Stromal cell of bone marrow (primary cell): Measurements from ENCODE around the gene MOB3A.
A peak's percentile ranks its signal among the peaks of the same experiment; 100 is the strongest.

ENCODE experiments used
- DNase-seq: peaks from one replicate; pipeline ENCODE4 v3.0.0-alpha.2; 2012; ENCODE audit warnings: low read depth

The MOB3A gene

DNA sequence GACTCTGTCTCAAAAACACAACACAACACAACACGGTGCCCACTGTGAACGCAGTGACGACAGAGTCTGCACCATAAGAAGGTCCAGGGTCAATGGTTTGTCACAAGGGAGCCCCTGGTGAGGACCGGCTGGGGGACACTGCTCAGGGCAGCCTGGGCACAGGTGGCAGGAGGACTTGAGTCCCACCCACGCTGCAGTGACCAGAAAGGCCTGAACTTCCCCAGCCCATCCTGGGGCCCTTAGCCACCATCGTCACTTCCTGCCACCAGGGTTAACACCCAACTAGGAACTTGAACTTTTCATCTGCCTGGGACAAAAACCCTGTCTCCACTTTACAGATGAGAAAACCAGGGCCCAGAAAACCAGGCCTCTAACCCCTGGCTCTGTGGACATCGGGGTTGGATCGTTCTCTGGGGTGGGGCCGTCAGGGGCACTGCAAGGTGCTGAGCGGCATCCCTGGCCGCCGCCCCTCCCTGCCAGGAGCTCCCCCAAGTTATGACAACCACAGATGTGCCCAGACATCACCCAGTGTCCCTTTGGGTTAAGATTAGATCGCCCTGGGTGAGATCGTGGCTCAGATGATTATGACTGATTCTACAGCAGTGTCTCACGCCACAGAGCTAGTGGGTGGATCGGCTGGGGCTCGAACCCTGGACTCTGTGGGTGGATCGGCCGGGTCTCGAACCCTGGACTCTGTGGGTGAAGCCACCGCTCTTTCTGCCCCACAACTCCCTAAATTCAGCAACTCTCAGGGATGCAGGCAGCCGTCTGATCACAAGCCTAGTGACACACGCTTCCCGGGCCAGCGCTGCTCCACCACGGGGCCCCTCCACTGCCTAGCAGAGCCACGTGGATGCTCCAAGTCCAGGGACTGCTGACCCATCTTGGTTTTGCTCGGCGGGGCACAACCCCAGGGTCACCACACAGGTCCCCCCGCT, 14.0 kb downstream of the MOB3A start:
- DNase-seq = no peak

DNA sequence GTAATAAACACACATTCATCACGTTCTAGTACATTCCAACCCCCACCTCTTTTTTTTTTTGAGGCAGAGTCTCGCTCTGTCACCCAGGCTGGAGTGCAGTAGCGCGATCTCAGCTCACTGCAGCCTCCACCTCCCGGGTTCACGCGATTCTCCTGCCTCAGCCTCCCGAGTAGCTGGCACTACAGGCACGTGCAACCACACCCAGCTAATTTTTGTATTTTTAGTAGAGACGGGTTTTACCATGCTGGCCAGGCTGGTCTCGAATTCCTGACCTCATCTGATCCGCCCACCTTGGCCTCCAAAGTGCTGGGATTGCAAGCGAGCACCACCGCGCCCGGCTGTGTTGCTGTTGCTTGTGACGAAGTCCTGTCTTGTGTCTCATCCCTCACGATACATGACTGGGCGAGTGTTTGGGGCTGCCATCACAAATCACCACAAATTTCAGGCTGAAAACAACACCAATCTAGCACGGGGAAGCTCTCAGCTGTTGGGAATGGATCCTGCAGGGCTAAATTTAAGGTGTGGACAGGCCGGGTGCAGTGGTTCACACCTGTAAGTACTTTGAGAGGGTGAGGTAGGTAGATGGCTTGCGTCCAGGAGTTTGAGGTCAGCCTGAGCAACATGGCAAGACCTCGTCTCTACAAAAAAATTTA, 15.7 kb downstream of the MOB3A start:
- no peak for DNase-seq

DNA sequence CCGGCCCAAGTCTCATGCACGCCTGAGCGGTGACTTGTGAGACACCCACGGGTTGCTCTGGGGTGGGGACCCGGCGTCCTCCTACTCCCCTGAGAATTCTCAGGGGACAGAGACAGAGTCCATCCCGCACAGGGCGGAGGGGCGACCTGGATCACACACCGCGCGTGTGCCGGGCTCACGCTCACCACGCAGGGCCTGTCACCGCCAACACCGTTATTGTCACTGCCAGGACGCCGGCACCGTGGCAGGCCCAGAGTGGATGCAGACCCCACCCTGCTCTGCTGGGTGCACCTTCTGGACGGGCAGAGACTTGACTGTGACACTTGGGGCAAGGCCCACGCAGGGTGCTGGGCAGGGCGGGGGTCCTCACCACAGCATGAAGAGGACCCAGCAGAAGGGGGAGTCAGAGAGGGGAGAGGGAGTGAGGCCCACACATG, 16.2 kb downstream of the MOB3A start:
- DNase-seq = no peak

DNA sequence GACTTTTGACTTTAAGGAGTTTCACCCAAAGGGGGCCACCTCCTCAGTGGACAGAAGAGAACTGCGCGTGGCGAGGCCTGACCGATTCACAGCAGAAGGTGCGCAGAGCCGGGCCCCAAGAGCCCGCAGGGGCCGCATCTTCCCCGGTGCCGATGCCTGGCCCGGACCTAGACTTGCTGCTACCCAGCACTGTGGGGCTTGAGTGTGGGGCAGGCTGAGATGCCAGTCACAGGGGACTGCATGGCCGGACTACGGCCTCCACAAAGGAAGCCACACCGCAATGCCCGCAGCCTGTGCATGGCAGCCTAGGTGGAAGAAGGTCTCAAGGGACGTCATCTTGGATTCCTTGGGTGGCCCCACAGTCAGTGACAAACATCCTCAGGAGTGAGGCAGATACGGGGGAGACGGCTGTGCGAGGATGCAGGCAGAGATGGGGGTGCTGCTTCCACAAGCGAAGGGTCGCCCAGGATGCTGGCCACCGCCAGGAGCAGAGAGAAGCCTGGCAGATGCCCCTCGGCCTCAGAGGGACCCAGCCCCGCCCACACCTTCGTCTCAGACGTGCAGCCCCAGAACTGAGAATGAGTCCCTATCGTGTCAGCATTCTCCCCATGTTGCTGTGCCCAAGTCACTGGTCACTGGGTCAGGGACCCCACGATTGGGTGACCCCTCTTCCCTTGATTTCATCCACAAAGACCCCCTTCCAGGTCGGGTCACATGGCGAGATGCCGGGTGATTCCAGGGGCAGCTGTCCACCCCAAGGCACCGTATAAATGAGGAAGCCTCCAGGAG, 16.9 kb downstream of the MOB3A start:
- no peak for DNase-seq

DNA sequence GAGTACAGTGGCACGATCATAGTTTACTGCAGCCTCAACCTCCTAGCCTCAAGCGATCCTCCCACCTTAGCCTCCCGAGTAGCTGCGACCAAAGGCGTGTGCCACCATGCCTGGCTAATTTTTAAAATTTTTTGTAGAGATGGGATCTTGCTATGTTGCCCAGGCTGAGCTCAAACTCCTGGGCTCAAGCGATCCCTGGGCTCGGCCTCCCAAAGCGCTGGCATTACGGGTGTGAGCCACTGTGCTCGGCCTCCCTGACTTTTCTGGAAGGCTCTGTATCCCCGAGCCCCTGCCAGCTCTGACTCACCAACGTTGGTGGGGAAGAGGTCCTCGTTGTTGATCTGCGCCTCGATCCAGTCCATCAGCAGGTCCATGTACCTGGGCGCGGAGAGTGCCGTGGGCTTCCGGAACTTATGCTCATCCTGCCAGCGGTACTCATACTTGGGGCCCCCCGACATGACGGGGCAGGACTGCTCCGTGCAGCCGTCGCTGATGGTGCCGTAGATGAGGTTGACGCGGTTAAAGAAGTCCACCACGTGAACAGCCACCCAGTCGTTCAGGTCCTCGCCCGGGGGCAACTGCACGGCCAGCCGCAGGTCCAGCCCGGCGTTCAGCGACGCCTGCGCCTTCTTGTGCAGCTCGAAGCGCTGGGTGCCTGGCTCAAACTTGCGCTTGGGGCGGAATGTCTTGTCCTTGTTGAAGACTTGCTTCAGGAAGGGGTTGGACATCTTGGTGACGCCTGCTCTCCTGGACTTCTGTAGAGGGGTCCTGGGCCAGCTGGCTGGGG, 18.1 kb downstream of the MOB3A start:
- no peak for DNase-seq

DNA sequence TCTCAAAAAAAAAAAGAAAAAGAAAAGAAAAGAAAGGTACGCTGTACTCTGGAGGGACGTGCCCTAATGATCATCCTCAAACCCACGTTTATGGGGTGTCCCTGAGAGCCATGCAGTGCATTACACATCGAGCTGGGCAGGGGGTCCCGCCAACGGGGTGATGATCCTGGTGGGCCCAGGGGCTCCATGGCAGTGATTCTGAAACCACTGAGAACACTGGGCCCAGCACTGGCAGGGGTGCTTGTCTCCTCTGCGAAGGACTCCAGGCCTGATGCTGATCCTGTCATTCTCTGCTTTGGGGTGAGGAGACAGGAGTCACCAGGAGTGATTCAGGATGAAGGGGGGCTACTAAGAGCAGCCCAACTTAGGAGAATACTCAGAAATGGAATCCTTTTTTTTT, 18.7 kb downstream of the MOB3A start:
- no peak for DNase-seq

DNA sequence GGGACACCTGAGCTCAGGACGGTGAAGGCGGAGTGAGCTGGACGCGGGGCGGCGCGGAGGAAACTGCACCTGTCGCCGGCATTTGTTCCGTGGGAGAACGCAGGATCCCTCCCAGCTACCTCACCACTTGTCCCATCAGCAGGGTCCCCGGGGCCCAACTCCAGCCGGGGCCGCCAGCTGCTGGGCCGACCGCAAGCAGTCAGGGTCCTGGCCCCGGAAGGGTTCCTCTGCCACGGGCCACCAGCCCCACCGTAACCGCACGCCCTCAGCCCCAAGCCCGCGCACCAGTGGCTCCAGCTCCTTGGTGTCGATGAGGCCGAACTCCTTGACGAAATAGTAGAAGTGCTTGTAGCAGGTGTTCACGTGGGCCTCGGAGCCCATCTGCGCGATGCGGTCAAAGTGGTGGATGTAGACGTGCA, 19.6 kb downstream of the MOB3A start:
- no peak for DNase-seq

DNA sequence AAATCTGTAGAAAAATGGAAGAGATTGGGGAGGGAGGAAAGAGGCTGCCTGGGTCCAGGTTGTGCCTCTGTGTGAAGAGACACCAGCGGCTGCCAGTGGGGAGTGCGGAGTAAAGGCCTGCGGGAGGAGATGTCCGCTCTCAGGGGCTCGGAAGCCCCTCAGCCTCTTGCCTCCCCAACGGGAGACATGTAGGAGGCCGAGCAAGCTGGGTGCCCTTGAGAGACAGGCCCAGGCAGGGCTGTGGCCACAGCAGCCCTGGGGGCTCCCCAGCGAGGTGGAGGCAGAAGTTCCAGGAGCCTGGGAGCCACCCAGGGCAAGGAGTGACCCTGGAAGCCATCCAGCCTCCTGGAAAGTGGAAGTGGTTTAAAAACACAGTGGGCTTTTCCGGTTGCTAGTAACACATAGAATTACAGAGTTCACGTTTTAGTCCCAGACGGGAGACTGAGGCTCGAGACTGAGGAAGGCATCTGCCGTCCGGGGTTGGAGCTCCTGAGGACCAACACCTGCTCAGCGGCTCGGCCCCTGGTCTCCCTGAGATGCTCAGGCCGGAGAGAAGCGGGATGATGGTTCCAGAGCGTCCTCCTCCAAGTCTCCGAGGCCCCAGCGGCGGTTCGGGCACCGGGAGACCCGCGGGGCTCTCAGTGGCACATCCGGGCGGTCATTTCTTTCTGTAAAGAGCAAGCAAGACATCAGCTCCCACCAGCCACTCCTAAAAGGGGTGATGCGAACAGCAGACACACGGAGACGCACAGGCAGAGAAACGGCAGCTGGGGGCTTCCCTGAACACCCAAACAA, 23.2 kb downstream of the MOB3A start:
- DNase-seq = no peak

DNA sequence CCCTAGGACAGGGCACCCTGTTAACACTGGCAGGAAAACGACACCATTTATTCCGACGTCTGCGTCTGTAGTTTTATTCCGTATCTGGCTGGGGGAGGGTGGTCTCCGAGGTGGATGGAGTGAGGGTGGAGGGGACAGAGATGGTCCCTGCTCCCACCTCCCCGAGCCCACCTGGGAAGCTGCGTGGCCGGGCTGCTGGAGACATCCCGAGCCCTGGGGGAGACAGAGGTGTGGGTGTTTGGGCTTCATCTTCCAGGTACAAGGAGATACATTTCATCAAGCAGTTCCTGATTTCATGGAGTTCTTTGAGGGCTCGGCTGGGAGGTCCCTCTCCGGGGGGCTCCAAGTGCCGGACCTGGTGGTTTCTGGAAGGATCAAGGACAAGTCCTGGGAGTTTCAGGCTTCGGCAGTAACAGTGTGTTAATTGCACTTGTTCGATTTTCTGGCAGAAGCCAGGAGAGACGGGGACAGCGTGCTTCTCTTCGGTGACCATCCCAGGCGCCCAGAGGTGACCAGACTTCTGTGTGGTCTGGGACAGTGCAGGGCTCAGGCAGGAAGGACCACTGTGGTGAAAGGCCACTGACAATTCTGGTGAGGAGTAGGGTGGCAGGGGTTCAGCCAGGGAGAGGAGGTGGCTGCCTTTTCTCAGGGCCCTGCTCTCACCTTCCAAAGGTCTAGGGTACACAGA, 25.0 kb downstream of the MOB3A start:
- no peak for DNase-seq

DNA sequence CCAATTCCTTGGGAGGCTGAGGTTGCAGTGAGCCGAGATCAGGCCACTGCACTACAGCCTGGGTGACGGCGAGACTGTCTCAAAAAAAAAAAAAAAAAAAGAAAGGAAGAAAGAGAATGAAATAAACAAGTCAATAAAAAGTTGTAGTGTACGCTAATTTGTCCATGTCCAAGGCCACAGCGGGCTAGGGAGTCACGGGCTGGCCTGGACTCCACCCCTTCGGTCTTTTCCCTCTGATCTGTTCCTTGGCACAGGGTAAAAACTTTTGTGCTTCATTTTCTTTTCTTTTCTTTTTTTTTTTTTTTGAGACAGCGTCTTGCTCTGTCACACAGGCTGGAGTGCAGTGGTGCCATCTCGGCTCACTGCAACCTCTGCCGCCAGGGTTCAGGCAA, 25.7 kb downstream of the MOB3A start:
- DNase-seq = no peak

DNA sequence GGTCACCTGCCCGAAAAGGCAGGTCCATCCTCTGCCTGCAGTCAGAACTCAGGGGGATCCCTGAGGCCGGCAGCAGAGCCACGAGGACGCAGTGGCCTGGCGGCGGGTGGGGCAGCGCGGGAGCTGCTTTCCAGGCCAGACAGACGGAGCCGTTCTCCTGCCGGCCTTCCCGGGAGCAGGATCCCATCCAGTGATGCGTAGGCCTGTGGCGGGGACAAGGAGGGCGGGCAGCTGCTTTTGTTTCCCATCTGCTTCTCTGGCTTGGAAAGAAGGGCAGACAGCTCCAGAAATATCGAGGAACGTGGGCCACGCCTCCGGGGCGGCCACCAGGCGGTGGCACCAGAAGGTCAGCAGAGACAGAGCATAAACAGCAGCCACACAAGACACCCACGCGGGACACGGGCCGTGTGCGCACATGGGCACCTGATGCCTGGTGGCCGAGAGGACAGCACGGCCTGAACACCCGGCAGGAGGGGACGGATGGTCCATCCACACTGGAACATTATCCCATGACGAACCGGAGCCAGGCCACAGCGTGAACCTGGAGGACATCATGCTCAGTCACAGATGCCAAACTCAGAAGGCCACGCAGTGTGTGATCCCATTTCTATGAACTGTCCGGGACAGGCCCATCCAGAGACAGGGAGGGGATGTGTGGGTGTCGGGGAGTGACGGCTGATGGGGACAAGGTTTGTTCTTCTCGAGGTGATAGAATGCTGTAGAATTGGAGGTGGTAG, 31.2 kb downstream of the MOB3A start:
- no peak for DNase-seq

DNA sequence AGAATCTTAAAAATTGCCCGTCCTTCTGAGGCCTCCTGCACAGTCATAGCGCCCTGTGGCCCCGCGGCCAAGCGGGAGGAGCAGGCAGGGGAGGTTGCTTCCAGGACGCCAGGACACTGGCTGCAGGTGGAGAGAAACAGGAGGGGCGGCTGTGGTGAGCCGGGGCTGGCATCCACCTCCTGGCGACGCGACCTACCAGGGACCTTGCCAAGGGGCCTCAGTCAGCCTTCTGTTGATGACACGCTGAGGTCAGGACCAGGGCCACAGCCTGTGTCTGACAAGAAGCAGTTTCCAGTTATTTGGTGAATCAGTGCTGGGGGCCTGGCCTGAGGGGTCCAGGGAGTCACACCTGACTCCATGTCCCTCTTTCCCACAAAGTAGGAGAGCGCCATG, 31.7 kb downstream of the MOB3A start:
- no peak for DNase-seq

DNA sequence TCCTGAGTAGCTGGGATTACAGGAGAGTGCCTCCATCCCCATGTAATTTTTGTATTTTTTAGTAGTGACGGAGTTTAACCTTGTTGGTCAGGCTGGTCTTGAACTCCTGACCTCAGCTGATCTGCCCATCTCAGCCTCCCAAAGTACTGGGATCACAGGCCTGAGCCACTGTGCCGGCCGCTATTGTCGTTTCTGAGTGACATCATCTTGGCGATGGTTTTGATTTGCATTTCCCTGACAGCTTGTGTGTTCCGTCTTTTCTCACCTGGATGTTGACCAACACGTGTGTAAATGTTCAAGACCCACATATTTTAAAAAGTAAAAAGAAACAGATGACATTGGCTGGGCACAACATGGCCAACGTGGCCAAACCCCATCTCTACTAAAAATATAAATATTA, 32.3 kb downstream of the MOB3A start:
- no peak for DNase-seq

DNA sequence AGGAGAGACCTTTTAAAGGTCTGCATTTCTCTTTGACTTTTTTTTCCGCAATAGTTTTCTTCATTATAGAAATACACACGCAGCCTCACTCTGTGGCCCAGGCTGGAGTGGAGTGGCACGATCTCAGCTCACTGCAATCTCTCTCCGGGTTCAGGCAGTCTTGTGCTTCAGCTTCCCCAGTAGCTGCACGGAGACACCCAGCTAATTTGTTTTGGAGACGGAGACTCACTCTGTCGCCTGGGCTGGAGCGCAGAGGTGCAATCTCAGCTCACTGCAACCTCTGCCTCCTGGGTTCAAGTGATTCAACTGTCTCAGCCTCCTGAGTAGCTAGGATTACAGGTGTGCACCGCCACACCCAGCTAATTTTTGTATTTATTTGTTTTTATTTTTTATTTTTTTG, 33.4 kb downstream of the MOB3A start:
- DNase-seq = no peak

DNA sequence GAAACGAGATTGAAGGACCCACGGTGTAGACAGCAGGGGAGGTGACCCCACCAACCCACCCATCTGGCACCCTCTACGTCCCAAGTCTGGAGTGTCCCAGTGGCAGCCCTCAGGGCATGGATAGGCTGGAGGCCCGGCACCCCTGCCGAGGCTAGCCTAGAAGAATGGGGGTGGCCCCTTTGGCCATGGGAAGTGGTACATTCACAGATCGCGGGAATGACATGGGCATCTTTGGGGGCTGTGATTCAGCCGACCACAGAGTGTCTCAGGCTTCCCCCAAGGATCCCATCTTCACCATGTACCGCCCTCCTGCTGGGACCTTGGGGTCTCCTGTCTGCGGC, 33.8 kb downstream of the MOB3A start:
- no peak for DNase-seq

DNA sequence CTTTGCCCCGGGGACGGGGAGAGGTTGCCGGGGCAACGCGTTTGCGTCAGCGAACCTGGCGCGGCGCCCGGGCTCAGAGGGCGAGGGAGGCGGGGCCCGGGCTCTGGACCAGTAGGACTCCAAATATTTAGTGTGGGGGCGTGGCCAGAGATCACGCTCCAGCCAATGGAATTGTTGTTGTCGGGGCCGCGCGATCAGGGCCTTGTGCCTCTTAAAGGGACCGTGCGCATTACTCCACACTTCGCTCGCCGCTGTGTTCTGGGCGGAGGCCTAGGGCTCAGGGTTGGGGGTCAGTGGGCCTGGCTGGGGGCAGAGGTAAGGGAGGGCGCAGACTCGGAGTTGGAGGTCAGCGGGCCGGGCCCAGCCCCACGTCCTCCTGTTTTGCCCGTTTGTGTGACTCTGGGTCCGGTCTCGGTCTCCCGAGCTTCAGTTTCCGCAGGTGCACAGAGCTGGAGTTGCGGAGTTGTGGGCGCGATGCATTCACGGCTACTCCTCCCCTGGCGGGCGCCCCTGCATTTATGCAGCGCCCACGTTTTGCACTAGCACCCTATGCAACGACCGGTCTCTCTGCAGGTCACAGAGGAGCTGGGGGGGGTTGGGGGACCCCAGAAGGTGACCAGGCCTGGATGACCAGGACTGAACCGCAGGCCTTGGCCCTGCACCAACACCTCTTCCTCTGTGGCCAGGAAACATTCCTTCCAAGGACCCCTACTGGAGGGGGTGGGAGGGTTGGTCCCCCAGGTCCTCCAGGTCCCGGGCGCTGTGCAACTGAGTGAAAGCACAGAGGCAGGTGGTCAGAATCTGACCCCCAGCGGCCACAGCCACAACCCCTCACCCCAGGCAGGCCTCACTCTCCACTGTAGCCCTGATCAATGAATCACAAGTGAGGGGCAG, 34.4 kb downstream of the MOB3A start:
- DNase-seq = peak; percentile 96

DNA sequence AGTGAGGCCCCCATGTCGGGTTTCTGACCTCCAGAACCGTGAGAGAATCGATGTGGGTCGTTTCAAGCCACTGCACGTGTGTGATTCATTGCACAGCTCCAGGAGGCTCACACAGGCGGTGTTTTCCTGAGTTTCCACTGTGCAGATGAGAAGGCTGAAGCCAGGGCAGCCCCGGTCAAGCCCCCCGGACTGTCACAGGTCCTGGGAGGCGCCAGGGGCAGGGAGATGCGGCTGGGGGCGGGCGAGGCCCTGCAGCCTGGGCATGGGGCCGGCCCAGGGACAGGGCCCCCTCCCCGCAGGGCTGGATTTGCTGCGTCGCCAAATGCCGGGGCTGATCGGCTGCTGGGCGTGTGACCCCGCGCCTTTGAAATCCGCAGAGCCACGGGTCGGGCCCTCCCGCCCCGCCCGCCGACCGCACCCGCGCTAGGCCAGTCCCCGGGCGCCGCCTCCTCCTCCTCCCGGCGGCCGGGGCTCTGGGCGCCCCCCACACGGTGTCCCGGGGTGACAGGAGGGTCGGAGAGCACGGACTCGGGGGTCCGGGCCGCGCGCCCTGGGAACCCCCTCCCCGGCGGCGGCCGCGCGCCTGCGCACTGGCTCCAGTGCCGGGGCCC, 35.1 kb downstream of the MOB3A start:
- DNase-seq = peak; percentile 61

DNA sequence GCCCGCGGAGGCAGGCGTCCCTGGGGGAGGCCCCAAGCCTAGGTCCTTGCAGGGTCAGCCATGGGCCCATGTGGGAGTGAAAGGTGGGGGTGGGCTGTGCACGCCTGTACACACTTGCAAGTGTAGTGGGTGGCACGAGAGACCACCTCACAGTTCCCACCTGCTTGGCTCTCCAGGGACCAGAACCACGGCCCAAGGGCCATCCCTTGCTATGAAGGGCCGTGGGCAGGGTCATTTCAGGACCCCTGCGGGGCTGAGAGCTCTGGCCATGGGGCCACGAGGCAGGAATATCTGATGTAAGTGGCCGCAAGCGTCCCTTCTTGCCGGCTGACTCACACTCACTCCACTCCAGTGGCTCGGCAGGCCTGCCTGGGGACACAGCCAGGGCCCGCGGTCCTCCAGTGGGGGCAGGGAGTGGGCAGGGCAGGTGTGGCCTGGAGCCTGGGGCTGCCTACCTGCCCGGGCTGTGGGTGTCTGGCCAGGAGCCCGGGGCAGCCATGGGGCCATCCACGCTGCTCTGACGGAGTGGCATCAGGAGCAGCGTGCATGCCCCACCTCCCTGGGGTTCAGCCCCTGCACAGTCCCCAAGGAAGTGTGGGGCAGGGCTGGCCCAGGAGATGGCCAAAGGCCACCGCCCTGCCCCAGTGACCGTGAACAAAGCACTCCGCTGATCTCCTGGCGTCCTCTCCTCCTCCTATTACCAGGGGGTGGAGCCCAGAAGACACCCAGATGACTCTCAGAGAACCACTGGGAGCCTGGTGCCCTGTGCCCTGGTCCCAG, 36.5 kb downstream of the MOB3A start:
- DNase-seq = peak; percentile 57
